CD8-positive, alpha-beta memory T cell (primary cell): Measurements from ENCODE around the gene LPIN3. TPM values are rescaled to one million over a fixed set of nuclear protein-coding genes. Genes with fewer than 3 reads are reported as not detected.

Experiments
- CTCF ChIA-PET: fragments of 350-600 bp; sonication (Branson Sonifier 250); formaldehyde crosslinking; loops from one replicate; lab custom pipeline; 2021; ENCODE audit warnings: antibody characterized with exemption; lab: Charles Lee
- POLR2A ChIA-PET: fragments of 350-600 bp; sonication (Branson Sonifier 250); formaldehyde crosslinking; loops from one replicate; lab custom pipeline; 2021; ENCODE audit warnings: antibody characterized with exemption; lab: Charles Lee
- DNase-seq, 5 donors: peaks; one replicate each; pipeline versions ENCODE4 v3.0.0 to v3.0.0-alpha.2; 2020 to 2022; ENCODE audit warnings: mixed read lengths in 1 of 5
- H3K27ac ChIP-seq: one replicate; pipeline ENCODE4 v1.7.0; 2013; ENCODE audit warnings: low read depth, mild to moderate bottlenecking, low read length, moderate library complexity
- H3K27me3 ChIP-seq: 2 replicates; pipeline ENCODE4 v1.7.0; 2013; ENCODE audit warnings: low read length, mild to moderate bottlenecking; ENCODE audit not compliant: insufficient read depth, poor library complexity, severe bottlenecking
- H3K36me3 ChIP-seq: 2 replicates; pipeline ENCODE4 v1.7.0; 2013; ENCODE audit warnings: mild to moderate bottlenecking, low read length, moderate library complexity; ENCODE audit not compliant: insufficient read depth
- H3K4me1 ChIP-seq: 2 replicates; pipeline ENCODE4 v1.7.0; 2013; ENCODE audit warnings: mild to moderate bottlenecking, low read length, moderate library complexity; ENCODE audit not compliant: insufficient read depth
- H3K4me3 ChIP-seq: 2 replicates; pipeline ENCODE4 v1.7.0; 2013; ENCODE audit warnings: mild to moderate bottlenecking, low read length
- H3K9me3 ChIP-seq: 2 replicates; pipeline ENCODE4 v1.7.0; 2013; ENCODE audit warnings: mild to moderate bottlenecking, low read length
- H3K27ac Mint-ChIP-seq, 8 donors: one replicate each; pipeline ENCODE4 v1.8.0; 2020 to 2021; ENCODE audit warnings: mixed read lengths in 8 of 8, mild to moderate bottlenecking in 6 of 8, inconsistent platforms in 3 of 8, moderate library complexity in 3 of 8
- H3K27me3 Mint-ChIP-seq, 2 donors: one replicate each; pipeline ENCODE4 v1.8.0; 2020 to 2021; ENCODE audit warnings: mixed read lengths in 2 of 2, mild to moderate bottlenecking in 1 of 2, moderate library complexity in 1 of 2
- H3K36me3 Mint-ChIP-seq, 3 donors: one replicate each; pipeline ENCODE4 v1.8.0; 2020 to 2021; ENCODE audit warnings: mixed read lengths in 3 of 3, inconsistent platforms in 1 of 3, mild to moderate bottlenecking in 1 of 3
- H3K4me1 Mint-ChIP-seq, 3 donors: one replicate each; pipeline ENCODE4 v1.8.0; 2020 to 2021; ENCODE audit warnings: mixed read lengths in 3 of 3, inconsistent platforms in 1 of 3, mild to moderate bottlenecking in 1 of 3
- H3K4me3 Mint-ChIP-seq, 7 donors: one replicate each; pipeline ENCODE4 v1.8.0; 2020 to 2021; ENCODE audit warnings: mixed read lengths in 7 of 7, mild to moderate bottlenecking in 6 of 7, moderate library complexity in 4 of 7, inconsistent platforms in 2 of 7
- H3K9me3 Mint-ChIP-seq, 5 donors: one replicate each; pipeline ENCODE4 v1.8.0; 2020 to 2022; ENCODE audit warnings: mixed read lengths in 5 of 5, mild to moderate bottlenecking in 3 of 5, moderate library complexity in 2 of 5, inconsistent platforms in 1 of 5
- polyA plus RNA-seq: library from polyadenylated mRNA; unstranded; fragments of 300-500 nt; fragmentation: Illumina TruSeq; gene quantifications from one replicate; pipeline ENCODE4 v1.2.3, GENCODE V29; 2021
- total RNA-seq, 2 experiments: library from RNA; stranded (reverse); gene quantifications; one replicate each; pipeline ENCODE4 v1.2.3, GENCODE V29; 2021

LPIN3 gene
- total and polyA plus RNA-seq, 3 experiments from 2014 or later, result 0.46 to 0.53 TPM; not detected in 1

- H3K27ac ChIP-seq, result no peak overlapping the region
- ChIA-PET POLR2A (no interaction called here), CTCF (interaction anchor here (1.0 to 1.4 kb wide), 2 partner anchors 9 to 362 kb away, joined by 3 to 12 read pairs; no protein-coding TSS in a partner anchor)
- DNase-seq, result no peak
- Mint-ChIP-seq H3K27me3 (peaks cover 0 to 1% of the 10 kb centered on the region in 2 donors), H3K9me3 (no peaks in the 10 kb centered on the region), H3K27ac (no peak overlapping the region), H3K4me1 (peaks cover 10 to 13% (median 13%) of the 10 kb centered on the region in 3 donors), H3K4me3 (no peak overlapping the region), H3K36me3 (no peaks in the 10 kb centered on the region)
- no peaks in the 10 kb centered on the region for H3K9me3 ChIP-seq
- no peak overlapping the region for H3K4me3 ChIP-seq
- no peaks in the 10 kb centered on the region for H3K36me3 ChIP-seq
- H3K4me1 ChIP-seq, result peaks cover 12% of the 10 kb centered on the region
- H3K27me3 ChIP-seq, result no peaks in the 10 kb centered on the region
Observed at GRCh38 chr20:41330343-41330720, 10.3 kb upstream of the LPIN3 start.

- Histone ChIP-seq H3K27ac (no peak overlapping the region), H3K4me1 (peaks cover 12% of the 10 kb centered on the region), H3K36me3 (no peaks in the 10 kb centered on the region), H3K4me3 (no peak overlapping the region), H3K9me3 (no peaks in the 10 kb centered on the region), H3K27me3 (no peaks in the 10 kb centered on the region)
- CTCF ChIA-PET, result interaction anchor here (1.0 kb wide), 1 partner anchor 362 kb away, joined by 3 read pairs; no protein-coding TSS in a partner anchor
- Mint-ChIP-seq H3K4me1 (peaks cover 10 to 13% (median 13%) of the 10 kb centered on the region in 3 donors), H3K27ac (no peak overlapping the region), H3K4me3 (no peak overlapping the region), H3K36me3 (no peaks in the 10 kb centered on the region), H3K27me3 (peaks cover 0 to 6% of the 10 kb centered on the region in 2 donors), H3K9me3 (no peaks in the 10 kb centered on the region)
- POLR2A ChIA-PET, result no interaction called here
- DNase-seq, result no peak
Observed at GRCh38 chr20:41330941-41331340, 9.7 kb upstream of the LPIN3 start.

- H3K9me3 ChIP-seq, result no peaks in the 10 kb centered on the region
- CTCF ChIA-PET, result no interaction called here
- POLR2A ChIA-PET, result no interaction called here
- DNase-seq, result no peak
- Mint-ChIP-seq H3K36me3 (no peaks in the 10 kb centered on the region), H3K4me3 (no peak overlapping the region), H3K9me3 (no peaks in the 10 kb centered on the region), H3K4me1 (peaks cover 10 to 13% (median 13%) of the 10 kb centered on the region in 3 donors), H3K27me3 (peaks cover 0 to 6% of the 10 kb centered on the region in 2 donors), H3K27ac (no peak overlapping the region)
- no peak overlapping the region for H3K4me3 ChIP-seq
- H3K4me1 ChIP-seq, result peaks cover 12% of the 10 kb centered on the region
- no peaks in the 10 kb centered on the region for H3K27me3 ChIP-seq
- H3K27ac ChIP-seq, result no peak overlapping the region
- no peaks in the 10 kb centered on the region for H3K36me3 ChIP-seq
Observed at GRCh38 chr20:41331731-41332130, 8.9 kb upstream of the LPIN3 start.

GRCh38 chr20:41334036-41334435, 6.6 kb upstream of the LPIN3 start:
- POLR2A ChIA-PET, result no interaction called here
- H3K27me3 ChIP-seq, result no peaks in the 10 kb centered on the region

GRCh38 chr20:41334443-41335421, 5.9 kb upstream of the LPIN3 start:
- ChIA-PET POLR2A (no interaction called here), CTCF (interaction anchor here (1.5 to 1.7 kb wide), 2 partner anchors 162 to 199 kb away, joined by 5 read pairs; no protein-coding TSS in a partner anchor)
- Mint-ChIP-seq H3K4me1 (peaks cover 4 to 6% (median 5%) of the 10 kb centered on the region in 3 donors), H3K27me3 (peaks cover 7 to 16% of the 10 kb centered on the region in 2 donors), H3K4me3 (peak overlapping the region in 1 of 7 donors; percentile 23), H3K27ac (no peak overlapping the region), H3K36me3 (no peaks in the 10 kb centered on the region), H3K9me3 (no peaks in the 10 kb centered on the region)
- H3K4me1 ChIP-seq, result peaks cover 5% of the 10 kb centered on the region
- no peak for DNase-seq
- H3K4me3 ChIP-seq, result no peak overlapping the region
- no peak overlapping the region for H3K27ac ChIP-seq
- no peaks in the 10 kb centered on the region for H3K27me3 ChIP-seq
- no peaks in the 10 kb centered on the region for H3K36me3 ChIP-seq
- H3K9me3 ChIP-seq, result no peaks in the 10 kb centered on the region

More at GRCh38 chr20:41334036-41334435, 6.6 kb upstream of the LPIN3 start:
- Mint-ChIP-seq H3K4me1 (peaks cover 9 to 10% (median 9%) of the 10 kb centered on the region in 3 donors), H3K36me3 (no peaks in the 10 kb centered on the region), H3K27me3 (peaks cover 3 to 12% of the 10 kb centered on the region in 2 donors), H3K27ac (no peak overlapping the region), H3K9me3 (no peaks in the 10 kb centered on the region), H3K4me3 (peak overlapping the region in 1 of 7 donors; percentile 49)
- H3K27ac ChIP-seq, result no peak overlapping the region
- peaks cover 12% of the 10 kb centered on the region for H3K4me1 ChIP-seq
- DNase-seq, result no peak
- no peaks in the 10 kb centered on the region for H3K36me3 ChIP-seq
- CTCF ChIA-PET, result interaction anchor here (1.5 to 1.7 kb wide), 2 partner anchors 162 to 198 kb away, joined by 5 read pairs; no protein-coding TSS in a partner anchor
- no peaks in the 10 kb centered on the region for H3K9me3 ChIP-seq
- no peak overlapping the region for H3K4me3 ChIP-seq

GRCh38 chr20:41335591-41335990, 5.0 kb upstream of the LPIN3 start:
- DNase-seq, result no peak
- H3K27ac ChIP-seq, result no peak overlapping the region
- H3K27me3 Mint-ChIP-seq, result peaks cover 8 to 19% of the 10 kb centered on the region in 2 donors
- no peak overlapping the region for H3K4me3 Mint-ChIP-seq
- CTCF ChIA-PET, result no interaction called here
- H3K4me3 ChIP-seq, result no peak overlapping the region
- POLR2A ChIA-PET, result no interaction called here
- no peaks in the 10 kb centered on the region for H3K9me3 ChIP-seq
- H3K36me3 Mint-ChIP-seq, result no peaks in the 10 kb centered on the region
- H3K36me3 ChIP-seq, result no peaks in the 10 kb centered on the region
- no peaks in the 10 kb centered on the region for H3K9me3 Mint-ChIP-seq
- H3K4me1 Mint-ChIP-seq, result peaks cover 9 to 11% (median 10%) of the 10 kb centered on the region in 3 donors
- H3K4me1 ChIP-seq, result peaks cover 7% of the 10 kb centered on the region
- H3K27me3 ChIP-seq, result no peaks in the 10 kb centered on the region
- H3K27ac Mint-ChIP-seq, result no peak overlapping the region

GRCh38 chr20:41336711-41337492, 3.7 kb upstream of the LPIN3 start:
- POLR2A ChIA-PET, result no interaction called here
- no peaks in the 10 kb centered on the region for H3K9me3 ChIP-seq

More at GRCh38 chr20:41336711-41337492, 3.7 kb upstream of the LPIN3 start:
- Histone ChIP-seq H3K4me3 (no peak overlapping the region), H3K27ac (no peak overlapping the region), H3K36me3 (no peaks in the 10 kb centered on the region), H3K27me3 (no peaks in the 10 kb centered on the region), H3K4me1 (peaks cover 7% of the 10 kb centered on the region)
- Mint-ChIP-seq H3K4me1 (peaks cover 9 to 11% (median 10%) of the 10 kb centered on the region in 3 donors), H3K27ac (peak overlapping the region in 2 of 8 donors; percentile 40 to 47), H3K27me3 (peaks cover 8 to 19% of the 10 kb centered on the region in 2 donors), H3K9me3 (no peaks in the 10 kb centered on the region), H3K4me3 (no peak overlapping the region), H3K36me3 (no peaks in the 10 kb centered on the region)
- CTCF ChIA-PET, result interaction anchor here (1.4 to 6.8 kb wide), 3 partner anchors 14 to 346 kb away, joined by 5 to 82 read pairs (median 5); no protein-coding TSS in a partner anchor
- DNase-seq, result no peak
